ENCODE measurements around the gene PSG1.
"Not testable (repeated sequence)": the region's sequence is repeated elsewhere in the genome, so short reads cannot be mapped to it uniquely, and the experiment has no call there.

DNA sequence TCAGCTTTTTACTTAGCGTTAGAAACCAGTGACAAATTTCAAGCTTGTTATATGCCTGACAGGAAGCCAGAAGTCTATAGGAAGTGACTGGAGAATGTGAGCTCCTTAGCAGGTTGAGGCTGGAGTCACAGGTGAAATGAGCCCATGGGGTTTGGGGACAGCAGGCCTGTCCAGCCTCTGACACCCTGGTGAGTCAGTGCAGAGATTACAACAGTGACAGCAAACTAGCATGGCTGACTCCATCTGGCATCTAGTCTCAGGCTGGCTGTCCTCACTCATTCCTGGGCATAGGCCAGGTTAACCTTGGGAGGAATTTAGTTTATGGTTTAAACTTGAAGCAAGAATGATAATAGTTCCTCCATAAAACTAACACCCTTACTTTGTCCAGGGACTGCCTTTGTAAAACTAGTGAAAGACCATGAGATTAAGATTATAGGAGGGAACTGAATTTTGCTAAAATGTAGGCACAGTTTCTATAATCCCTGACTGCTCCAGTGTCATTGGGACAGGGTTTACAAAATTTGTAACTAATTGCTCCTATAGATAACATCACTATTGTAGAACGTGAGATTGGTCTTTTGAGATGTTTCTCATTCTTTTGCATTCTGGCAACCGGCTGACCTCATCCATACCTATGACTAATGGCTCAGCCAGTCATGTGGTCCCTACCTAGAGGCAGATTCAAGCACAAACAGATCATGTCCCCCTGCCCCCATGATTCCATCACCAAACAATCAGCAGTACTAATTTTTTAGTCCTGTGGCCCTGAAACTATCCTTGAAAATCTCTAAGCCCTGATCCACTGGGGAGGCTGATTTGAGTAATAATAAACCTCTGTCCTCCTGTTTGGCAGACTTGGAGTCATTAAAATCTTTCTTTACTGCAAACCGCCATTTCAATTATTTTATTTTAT is 4.4 kb downstream of the PSG1 start:
- TF ChIP-seq POLR2A (IDR thresholded peaks at IDR 0.05), result not testable (repeated sequence)
- TF ChIP-seq, protein P1, sequence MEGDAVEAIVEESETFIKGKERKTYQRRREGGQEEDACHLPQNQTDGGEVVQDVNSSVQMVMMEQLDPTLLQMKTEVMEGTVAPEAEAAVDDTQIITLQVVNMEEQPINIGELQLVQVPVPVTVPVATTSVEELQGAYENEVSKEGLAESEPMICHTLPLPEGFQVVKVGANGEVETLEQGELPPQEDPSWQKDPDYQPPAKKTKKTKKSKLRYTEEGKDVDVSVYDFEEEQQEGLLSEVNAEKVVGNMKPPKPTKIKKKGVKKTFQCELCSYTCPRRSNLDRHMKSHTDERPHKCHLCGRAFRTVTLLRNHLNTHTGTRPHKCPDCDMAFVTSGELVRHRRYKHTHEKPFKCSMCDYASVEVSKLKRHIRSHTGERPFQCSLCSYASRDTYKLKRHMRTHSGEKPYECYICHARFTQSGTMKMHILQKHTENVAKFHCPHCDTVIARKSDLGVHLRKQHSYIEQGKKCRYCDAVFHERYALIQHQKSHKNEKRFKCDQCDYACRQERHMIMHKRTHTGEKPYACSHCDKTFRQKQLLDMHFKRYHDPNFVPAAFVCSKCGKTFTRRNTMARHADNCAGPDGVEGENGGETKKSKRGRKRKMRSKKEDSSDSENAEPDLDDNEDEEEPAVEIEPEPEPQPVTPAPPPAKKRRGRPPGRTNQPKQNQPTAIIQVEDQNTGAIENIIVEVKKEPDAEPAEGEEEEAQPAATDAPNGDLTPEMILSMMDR (IDR thresholded peaks at IDR 0.05), result not testable (repeated sequence)
